ENCODE measurements around the gene LHB. TPM values are rescaled to one million over a fixed set of nuclear protein-coding genes. Genes with fewer than 3 reads are reported as not detected.

Gene LHB
- total RNA-seq, 2 experiments from 2014 or later = not detected

DNA sequence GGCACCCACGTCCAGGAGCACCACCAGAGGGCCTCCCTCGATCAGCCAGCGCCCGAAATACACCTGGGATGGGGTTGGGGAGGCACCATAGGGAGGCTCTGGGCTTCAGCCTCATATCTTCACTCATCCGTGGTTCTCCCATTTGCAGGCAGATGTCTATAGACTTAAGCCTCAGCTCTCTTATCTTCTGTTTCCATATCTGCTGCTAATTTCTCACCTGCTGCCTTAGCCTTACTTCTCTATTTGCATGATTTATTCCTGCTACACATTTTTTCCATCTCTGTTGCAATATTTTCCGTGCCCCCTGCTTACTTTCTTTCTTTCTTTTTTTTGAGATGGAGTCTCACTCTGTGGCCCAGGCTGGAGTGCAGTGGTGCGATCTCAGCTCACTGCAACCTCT, 29.6 kb downstream of the LHB start:
- Mint-ChIP-seq H3K27ac (no peak overlapping the region), H3K9me3 (no peaks in the 10 kb centered on the region), H3K27me3 (ENCODE audit: low read depth) (no peaks in the 10 kb centered on the region), H3K4me3 (no peak overlapping the region), H3K36me3 (ENCODE audit: low read depth) (peaks cover 14% of the 10 kb centered on the region), H3K4me1 (ENCODE audit: low read depth) (peaks cover 36% of the 10 kb centered on the region)
- CTCF ChIA-PET = interaction anchor here (1.4 to 1.5 kb wide), 2 partner anchors 12 to 17 kb away, joined by 6 read pairs; no protein-coding TSS in a partner anchor
- DNase-seq = no peak
- intact Hi-C loops (cut with micrococcal nuclease) = no loop called here

DNA sequence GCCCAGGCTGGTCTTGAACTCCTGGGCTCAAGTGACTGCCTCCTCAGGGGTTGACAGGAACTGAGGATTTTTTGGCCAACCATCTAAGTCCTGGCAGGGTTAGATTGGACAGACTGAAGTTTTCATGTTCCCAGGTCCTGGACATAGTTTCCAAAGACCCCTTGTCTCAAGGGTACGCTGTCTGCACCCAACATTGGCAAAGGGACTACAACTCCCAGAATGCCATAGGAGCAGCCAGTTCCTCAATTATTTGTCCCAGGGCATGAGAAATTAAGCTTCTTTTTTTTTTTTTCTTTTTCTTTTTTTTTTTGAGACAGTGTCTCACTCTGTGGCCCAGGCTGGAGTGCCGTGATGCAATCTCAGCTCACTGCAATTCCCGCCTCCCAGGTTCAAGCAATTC, 30.7 kb downstream of the LHB start:
- H3K9me3 Mint-ChIP-seq = no peaks in the 10 kb centered on the region
- H3K4me1 Mint-ChIP-seq (ENCODE audit: low read depth) = peaks cover 28% of the 10 kb centered on the region
- H3K36me3 Mint-ChIP-seq (ENCODE audit: low read depth) = peaks cover 16% of the 10 kb centered on the region

DNA sequence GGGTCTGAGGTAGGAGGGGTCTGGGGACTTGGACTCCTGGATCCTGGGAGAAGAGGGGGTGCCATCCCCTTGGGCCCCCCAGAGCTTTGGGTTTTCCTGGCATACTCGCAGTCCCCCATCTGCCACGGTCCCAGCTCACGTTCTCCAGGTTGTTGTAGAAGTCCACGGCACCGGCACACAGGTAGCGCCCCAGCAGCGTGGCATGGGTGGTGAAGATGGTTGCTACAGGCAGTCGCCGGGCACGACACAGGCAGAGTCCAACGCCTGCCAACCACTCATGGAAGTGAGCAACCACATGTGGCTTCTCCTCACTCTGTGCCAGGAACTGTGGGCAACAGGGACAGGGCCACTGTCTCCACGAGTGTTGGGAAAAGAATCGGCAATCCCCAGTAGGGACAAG, 31.2 kb downstream of the LHB start:
- CTCF ChIA-PET = interaction anchor here (3.5 kb wide), 1 partner anchor 7 kb away, joined by 19 read pairs; the partner anchor contains the start of genes GYS1 and RUVBL2
- no peak overlapping the region for H3K4me3 Mint-ChIP-seq
- H3K36me3 Mint-ChIP-seq (ENCODE audit: low read depth) = peaks cover 16% of the 10 kb centered on the region

More for the DNA sequence above, 30.7 kb downstream of the LHB start:
- intact Hi-C loops (cut with micrococcal nuclease) = no loop called here
- no peak for DNase-seq
- no peaks in the 10 kb centered on the region for H3K27me3 Mint-ChIP-seq (ENCODE audit: low read depth)
- H3K4me3 Mint-ChIP-seq = no peak overlapping the region
- no peak overlapping the region for H3K27ac Mint-ChIP-seq
- CTCF ChIA-PET = interaction anchor here (1.4 to 1.5 kb wide), 2 partner anchors 14 to 16 kb away, joined by 6 read pairs; no protein-coding TSS in a partner anchor

DNA sequence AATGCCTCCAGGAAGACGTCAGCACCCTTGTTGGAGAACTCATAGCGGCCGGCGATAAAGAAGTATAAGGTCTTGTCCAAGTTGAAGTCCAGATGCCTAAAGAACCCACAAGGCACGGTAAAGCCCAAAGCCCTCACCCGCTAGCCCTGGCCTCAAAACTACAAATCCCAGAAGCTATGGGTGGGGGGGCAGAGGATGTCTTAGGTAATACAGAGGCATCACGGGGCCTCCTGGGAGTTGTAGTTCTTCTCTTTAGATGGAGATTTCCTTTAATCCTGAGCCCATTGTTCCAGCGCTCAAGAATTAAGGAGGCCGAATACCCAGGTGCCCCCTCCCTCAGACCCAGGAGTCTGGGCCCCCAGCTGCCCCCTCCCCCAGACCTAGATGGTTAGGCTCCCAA, 34.6 kb downstream of the LHB start:
- H3K9me3 Mint-ChIP-seq = no peaks in the 10 kb centered on the region
- H3K4me1 Mint-ChIP-seq (ENCODE audit: low read depth) = peaks cover 7% of the 10 kb centered on the region
- no peaks in the 10 kb centered on the region for H3K27me3 Mint-ChIP-seq (ENCODE audit: low read depth)
- H3K4me3 Mint-ChIP-seq = no peak overlapping the region
- H3K27ac Mint-ChIP-seq = no peak overlapping the region
- peaks cover 16% of the 10 kb centered on the region for H3K36me3 Mint-ChIP-seq (ENCODE audit: low read depth)
- CTCF ChIA-PET = interaction anchor here (1.4 to 3.5 kb wide), 2 partner anchors 11 to 12 kb away, joined by 6 to 19 read pairs; partner anchors contain the start of genes GYS1 and RUVBL2
- no peak for DNase-seq
- intact Hi-C loops (cut with micrococcal nuclease) = no loop called here

More for the DNA sequence above, 31.2 kb downstream of the LHB start:
- no peaks in the 10 kb centered on the region for H3K27me3 Mint-ChIP-seq (ENCODE audit: low read depth)
- DNase-seq = no peak
- H3K27ac Mint-ChIP-seq = no peak overlapping the region
- intact Hi-C loops (cut with micrococcal nuclease) = no loop called here
- H3K9me3 Mint-ChIP-seq = no peaks in the 10 kb centered on the region
- peaks cover 24% of the 10 kb centered on the region for H3K4me1 Mint-ChIP-seq (ENCODE audit: low read depth)

DNA sequence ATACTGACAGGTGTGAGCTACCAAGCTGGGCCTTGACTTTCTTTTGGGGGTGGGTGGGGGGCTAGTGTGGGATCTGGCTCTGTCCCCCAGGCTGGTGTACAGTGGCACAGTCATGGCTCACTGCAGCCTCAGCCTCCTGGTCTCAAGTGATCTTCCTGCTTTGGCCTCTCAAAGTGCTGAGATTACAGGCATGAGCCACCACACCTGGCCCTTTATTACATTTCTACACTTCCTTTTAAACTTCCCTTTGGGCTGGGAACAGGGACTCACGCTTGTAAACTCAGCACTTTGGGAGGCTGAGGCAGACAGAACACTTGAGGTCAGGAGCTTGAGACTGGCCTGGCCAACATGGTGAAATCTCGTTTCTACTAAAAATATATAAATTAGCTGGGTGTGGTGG, 39.8 kb downstream of the LHB start:
- Mint-ChIP-seq H3K36me3 (ENCODE audit: low read depth) (peaks cover 17% of the 10 kb centered on the region), H3K9me3 (no peaks in the 10 kb centered on the region), H3K4me3 (no peak overlapping the region), H3K4me1 (ENCODE audit: low read depth) (peaks cover 3% of the 10 kb centered on the region), H3K27me3 (ENCODE audit: low read depth) (no peaks in the 10 kb centered on the region), H3K27ac (no peak overlapping the region)
- intact Hi-C loops (cut with micrococcal nuclease) = no loop called here
- CTCF ChIA-PET = interaction anchor here (0.8 to 2.7 kb wide), 7 partner anchors 10 to 141 kb away, joined by 3 to 11 read pairs (median 4); partner anchors contain the start of genes GYS1, HSD17B14 and RUVBL2
- DNase-seq = no peak

DNA sequence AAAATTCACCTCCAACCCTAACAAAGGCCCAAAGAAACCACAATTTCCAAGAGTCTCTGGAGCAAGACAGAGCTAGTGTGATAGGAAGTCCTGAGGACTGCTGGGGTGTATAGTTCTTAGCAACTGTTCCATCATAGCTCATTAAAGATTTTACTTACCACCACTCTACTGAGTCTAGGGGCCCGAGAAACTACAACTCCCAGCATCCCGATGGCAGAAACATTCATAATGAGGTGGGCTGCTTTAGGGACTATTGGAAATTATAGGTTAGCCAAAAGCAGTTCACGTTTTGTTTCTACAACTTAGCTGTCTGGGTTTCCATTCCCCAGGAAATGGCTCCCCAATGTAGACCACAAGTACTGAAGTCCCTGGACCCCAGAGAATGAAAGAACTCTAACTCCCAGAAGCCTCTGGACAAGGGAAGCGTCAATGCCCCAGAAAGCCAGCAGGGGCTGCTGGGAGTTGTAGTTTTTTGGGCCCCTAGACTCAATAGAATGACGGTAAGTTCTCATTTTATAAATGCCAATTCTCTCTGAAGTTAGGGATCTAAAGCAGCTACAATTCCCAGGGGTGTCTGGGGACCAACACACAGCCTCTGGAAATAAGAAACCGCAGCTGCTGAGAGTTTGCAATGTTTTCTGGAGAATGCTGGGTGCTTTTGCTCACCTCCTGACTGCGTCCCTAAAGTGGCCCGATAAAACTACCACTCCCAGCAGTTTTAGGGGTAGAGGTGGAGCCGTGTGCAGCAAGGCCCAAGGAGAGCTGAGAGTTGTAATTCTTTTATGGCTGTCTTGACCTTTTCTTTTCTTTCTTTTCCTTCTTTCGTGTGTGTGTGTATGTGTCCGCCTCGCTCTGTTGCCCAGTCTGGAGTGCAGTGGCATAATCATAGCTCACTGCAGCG, 40.7 kb downstream of the LHB start:
- intact Hi-C loops (cut with micrococcal nuclease) = no loop called here
- no peaks in the 10 kb centered on the region for H3K9me3 Mint-ChIP-seq
- H3K4me3 Mint-ChIP-seq = no peak overlapping the region
- H3K27ac Mint-ChIP-seq = no peak overlapping the region
- no peaks in the 10 kb centered on the region for H3K27me3 Mint-ChIP-seq (ENCODE audit: low read depth)
- CTCF ChIA-PET = interaction anchor here (0.8 to 2.9 kb wide), 5 partner anchors 9 to 134 kb away, joined by 3 to 11 read pairs (median 5); partner anchors contain the start of genes GYS1 and RUVBL2
- H3K4me1 Mint-ChIP-seq (ENCODE audit: low read depth) = peaks cover 3% of the 10 kb centered on the region
- H3K36me3 Mint-ChIP-seq (ENCODE audit: low read depth) = peaks cover 16% of the 10 kb centered on the region
- peak; percentile 48 for DNase-seq

DNA sequence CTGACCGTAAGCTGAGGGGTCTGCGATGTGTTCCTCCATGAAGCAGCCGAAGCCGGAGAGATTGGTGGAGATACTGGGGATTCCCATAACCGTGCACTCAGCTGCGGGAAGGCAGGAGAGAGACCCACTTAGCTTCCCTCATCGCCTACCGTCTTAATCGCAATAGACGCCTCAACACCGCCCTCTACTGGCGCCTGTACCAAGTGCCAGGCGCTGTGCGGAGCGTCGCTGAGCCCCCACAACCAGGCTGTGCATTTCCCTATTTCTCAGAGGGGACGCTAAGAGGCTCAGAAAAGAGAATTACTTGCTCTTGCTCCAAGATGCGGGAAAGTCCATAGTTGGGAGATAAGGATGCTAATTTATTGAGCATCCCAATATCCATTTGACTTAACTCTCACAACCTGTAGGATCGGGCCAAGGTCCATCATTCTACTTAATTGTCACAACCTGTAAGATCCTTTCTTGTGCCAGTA, 45.9 kb downstream of the LHB start:
- intact Hi-C loops (cut with micrococcal nuclease) = loop anchor here (1.0 to 2.0 kb wide), 6 partner anchors 43 to 325 kb away; partner anchors contain the start of gene CA11
- H3K4me3 Mint-ChIP-seq = no peak overlapping the region
- peaks cover 21% of the 10 kb centered on the region for H3K4me1 Mint-ChIP-seq (ENCODE audit: low read depth)

DNA sequence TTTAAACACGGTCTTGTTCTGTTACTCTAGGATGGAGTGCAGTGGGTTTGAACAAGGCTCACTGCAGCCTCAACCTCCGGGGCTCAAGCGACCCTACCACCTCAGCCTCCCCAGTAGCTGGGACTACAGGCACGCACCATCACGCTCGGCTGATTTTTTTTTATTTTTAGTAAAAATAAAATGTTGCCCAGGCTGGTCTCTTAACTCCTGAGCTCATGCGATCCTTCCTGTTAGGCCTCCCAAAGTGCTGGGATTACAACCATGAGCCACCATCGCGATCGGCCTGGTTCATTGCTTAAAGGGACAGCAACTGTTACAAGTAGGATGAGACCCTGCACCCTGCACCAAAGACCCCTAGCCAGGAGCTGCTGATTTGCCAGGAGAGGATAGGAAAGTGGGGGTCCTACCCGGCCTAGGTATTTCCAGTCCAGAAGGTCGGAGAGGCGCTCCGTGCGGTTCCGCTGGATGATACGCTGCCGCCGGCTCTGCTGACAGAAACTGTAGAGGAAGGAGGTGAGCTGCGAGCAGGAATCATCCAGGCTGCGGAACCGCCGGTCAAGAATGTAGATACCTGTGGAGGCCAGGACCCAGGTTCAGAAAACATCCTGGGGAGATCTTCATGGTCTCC, 46.6 kb downstream of the LHB start:
- no peak overlapping the region for H3K27ac Mint-ChIP-seq
- intact Hi-C loops (cut with micrococcal nuclease) = loop anchor here (1.0 to 2.0 kb wide), 2 partner anchors 42 to 127 kb away; no protein-coding TSS in a partner anchor

More for the DNA sequence above, 45.9 kb downstream of the LHB start:
- H3K9me3 Mint-ChIP-seq = no peaks in the 10 kb centered on the region
- H3K36me3 Mint-ChIP-seq (ENCODE audit: low read depth) = peaks cover 26% of the 10 kb centered on the region
- peak; percentile 91 for DNase-seq
- CTCF ChIA-PET = interaction anchor here (0.6 to 2.3 kb wide), 28 partner anchors 8 to 273 kb away, joined by 3 to 25 read pairs (median 5); partner anchors contain the start of genes BAX, DHDH, GYS1 and IZUMO1
- H3K27me3 Mint-ChIP-seq (ENCODE audit: low read depth) = no peaks in the 10 kb centered on the region
- H3K27ac Mint-ChIP-seq = peak overlapping the region; percentile 28

DNA sequence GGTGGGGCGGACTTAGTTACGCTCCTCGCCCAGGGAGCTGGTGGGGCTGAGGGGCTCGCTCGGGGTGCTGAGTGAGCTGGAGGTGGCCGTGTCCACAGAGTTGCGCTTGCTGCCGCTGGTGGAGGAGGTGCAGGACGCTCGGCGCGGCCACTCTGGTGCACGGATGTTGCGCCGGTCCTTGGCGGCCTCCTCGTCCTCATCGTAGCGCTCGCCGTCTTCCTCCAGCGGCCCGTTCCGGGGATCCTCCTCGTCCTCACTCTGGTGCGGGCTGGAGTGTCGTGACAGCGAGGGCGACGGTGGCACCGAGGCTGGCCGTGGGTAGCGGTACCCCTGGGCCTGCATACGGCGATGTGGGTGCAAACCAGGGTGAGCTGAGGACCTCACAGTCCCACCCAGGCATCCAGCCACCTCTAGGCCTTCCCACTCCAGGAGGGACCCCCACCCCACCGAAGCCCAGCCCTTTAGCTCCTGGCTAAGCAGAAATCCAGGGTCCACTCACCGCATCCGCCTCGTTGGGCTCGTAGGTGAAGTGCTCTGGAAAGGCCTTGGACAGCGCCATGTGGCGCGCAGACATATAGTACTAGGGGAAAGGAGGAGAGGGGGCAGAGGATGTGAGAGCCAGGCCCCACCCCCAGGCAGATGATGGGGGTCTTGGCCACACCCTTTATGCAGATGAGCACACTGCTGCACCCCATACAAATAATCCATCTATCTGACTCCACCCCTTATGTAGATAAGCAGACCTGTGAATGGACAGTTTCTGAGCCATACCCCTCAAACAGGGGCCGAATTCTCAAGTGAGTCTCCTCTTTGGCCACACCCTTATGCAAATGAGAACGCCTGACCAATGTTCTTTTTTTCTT, 47.4 kb downstream of the LHB start:
- no peak for DNase-seq
- intact Hi-C loops (cut with micrococcal nuclease) = loop anchor here (1.0 to 5.0 kb wide), 3 partner anchors 41 to 127 kb away; no protein-coding TSS in a partner anchor
- CTCF ChIA-PET = interaction anchor here (0.8 to 2.3 kb wide), 15 partner anchors 10 to 182 kb away, joined by 3 to 25 read pairs (median 6); partner anchors contain the start of genes BAX, DHDH, GYS1 and NUCB1
- Mint-ChIP-seq H3K27me3 (ENCODE audit: low read depth) (no peaks in the 10 kb centered on the region), H3K4me3 (no peak overlapping the region), H3K27ac (no peak overlapping the region), H3K4me1 (ENCODE audit: low read depth) (peaks cover 27% of the 10 kb centered on the region), H3K9me3 (no peaks in the 10 kb centered on the region), H3K36me3 (ENCODE audit: low read depth) (peaks cover 35% of the 10 kb centered on the region)

More for the DNA sequence above, 46.6 kb downstream of the LHB start:
- CTCF ChIA-PET = interaction anchor here (0.6 to 2.3 kb wide), 29 partner anchors 8 to 272 kb away, joined by 3 to 25 read pairs (median 4); partner anchors contain the start of genes BAX, DHDH, GYS1 and IZUMO1
- no peak overlapping the region for H3K4me3 Mint-ChIP-seq
- peaks cover 32% of the 10 kb centered on the region for H3K36me3 Mint-ChIP-seq (ENCODE audit: low read depth)
- no peaks in the 10 kb centered on the region for H3K27me3 Mint-ChIP-seq (ENCODE audit: low read depth)
- H3K4me1 Mint-ChIP-seq (ENCODE audit: low read depth) = peaks cover 23% of the 10 kb centered on the region
- no peak for DNase-seq
- H3K9me3 Mint-ChIP-seq = no peaks in the 10 kb centered on the region

DNA sequence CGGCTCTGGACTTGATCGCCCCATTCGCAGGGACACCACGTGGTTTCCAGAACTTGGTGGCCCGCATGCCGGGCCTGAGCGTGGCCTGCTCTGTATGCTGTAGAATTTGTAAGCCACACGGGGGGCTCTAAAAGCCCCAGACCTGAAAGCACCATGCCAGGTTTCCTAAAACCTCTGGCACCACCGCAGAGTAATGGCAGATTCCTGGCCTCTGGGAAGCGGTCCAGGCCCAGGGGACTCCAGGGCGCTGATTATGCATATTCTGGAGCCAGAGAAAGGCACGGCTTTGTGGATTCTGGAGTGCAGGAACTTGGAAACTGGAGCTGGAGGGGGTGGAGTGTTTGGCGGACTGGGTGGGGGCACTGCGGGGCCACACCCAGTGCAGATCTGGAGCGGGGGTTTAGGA, 48.1 kb downstream of the LHB start:
- CTCF ChIA-PET = interaction anchor here (0.6 to 0.8 kb wide), 2 partner anchors 19 to 181 kb away, joined by 3 read pairs; no protein-coding TSS in a partner anchor
- Mint-ChIP-seq H3K9me3 (no peaks in the 10 kb centered on the region), H3K4me3 (no peak overlapping the region), H3K36me3 (ENCODE audit: low read depth) (peaks cover 35% of the 10 kb centered on the region), H3K27me3 (ENCODE audit: low read depth) (no peaks in the 10 kb centered on the region), H3K4me1 (ENCODE audit: low read depth) (peaks cover 34% of the 10 kb centered on the region), H3K27ac (no peak overlapping the region)
- intact Hi-C loops (cut with micrococcal nuclease) = loop anchor here (5.0 kb wide), 1 partner anchor 112 kb away; no protein-coding TSS in a partner anchor
- DNase-seq = no peak

DNA sequence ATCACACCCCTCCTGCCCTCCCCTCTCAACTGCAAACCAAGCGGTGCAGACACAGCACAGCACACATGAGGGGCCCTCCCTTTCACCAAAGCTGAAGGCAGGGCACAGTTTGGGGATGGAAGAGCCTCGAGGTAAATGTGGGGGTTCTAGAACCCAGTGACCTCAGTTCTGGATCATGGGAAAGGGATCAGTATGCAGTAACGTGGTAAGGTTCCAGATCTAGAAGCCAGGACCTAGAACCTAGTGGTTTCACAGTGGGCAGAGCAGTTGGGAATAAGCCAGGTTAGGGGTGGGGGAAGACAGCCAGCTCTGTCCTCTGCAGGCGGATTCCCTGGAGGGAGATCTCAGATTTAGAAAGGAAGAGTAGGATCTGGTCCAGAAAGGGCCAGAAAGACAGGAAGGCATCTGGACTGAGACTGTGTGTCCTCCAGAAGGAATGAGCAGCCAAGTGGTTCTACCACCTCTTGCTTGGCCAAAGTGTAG, 48.7 kb downstream of the LHB start:
- Mint-ChIP-seq H3K9me3 (no peaks in the 10 kb centered on the region), H3K4me1 (ENCODE audit: low read depth) (peaks cover 40% of the 10 kb centered on the region), H3K27me3 (ENCODE audit: low read depth) (no peaks in the 10 kb centered on the region), H3K27ac (peak overlapping the region; percentile 46), H3K4me3 (peak overlapping the region; percentile 32), H3K36me3 (ENCODE audit: low read depth) (peaks cover 35% of the 10 kb centered on the region)
- intact Hi-C loops (cut with micrococcal nuclease) = loop anchor here (5.0 kb wide), 1 partner anchor 111 kb away; no protein-coding TSS in a partner anchor
- DNase-seq = no peak
- CTCF ChIA-PET = interaction anchor here (0.6 to 1.9 kb wide), 4 partner anchors 8 to 25 kb away, joined by 3 to 11 read pairs (median 4); partner anchors contain the start of genes GYS1 and RUVBL2

All from activated naive CD4-positive, alpha-beta T cell treated with anti-CD3 and anti-CD28 coated beads for 36 hours (primary cell).